VCaP (cell line): ENCODE measurements around the gene GRIK4.

Source experiments
- H3K27ac ChIP-seq: fragments of 450-650 bp; 2 replicates; pipeline ENCODE4 v1.5.1; 2017
- TF ChIP-seq, protein P1 (sequence below): fragments of 450-650 bp; conservative IDR thresholded peaks from 2 replicates; pipeline ENCODE4 v1.5.1; 2017; ENCODE audit warnings: mild to moderate bottlenecking, moderate library complexity

GRIK4 gene

GRCh38 chr11:120595557-120595956 lies 84.0 kb downstream of the GRIK4 start:
- TF ChIP-seq, protein P1, sequence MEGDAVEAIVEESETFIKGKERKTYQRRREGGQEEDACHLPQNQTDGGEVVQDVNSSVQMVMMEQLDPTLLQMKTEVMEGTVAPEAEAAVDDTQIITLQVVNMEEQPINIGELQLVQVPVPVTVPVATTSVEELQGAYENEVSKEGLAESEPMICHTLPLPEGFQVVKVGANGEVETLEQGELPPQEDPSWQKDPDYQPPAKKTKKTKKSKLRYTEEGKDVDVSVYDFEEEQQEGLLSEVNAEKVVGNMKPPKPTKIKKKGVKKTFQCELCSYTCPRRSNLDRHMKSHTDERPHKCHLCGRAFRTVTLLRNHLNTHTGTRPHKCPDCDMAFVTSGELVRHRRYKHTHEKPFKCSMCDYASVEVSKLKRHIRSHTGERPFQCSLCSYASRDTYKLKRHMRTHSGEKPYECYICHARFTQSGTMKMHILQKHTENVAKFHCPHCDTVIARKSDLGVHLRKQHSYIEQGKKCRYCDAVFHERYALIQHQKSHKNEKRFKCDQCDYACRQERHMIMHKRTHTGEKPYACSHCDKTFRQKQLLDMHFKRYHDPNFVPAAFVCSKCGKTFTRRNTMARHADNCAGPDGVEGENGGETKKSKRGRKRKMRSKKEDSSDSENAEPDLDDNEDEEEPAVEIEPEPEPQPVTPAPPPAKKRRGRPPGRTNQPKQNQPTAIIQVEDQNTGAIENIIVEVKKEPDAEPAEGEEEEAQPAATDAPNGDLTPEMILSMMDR = no peak
- H3K27ac ChIP-seq = no peak overlapping the region

GRCh38 chr11:120597250-120598215 lies 86.0 kb downstream of the GRIK4 start:
- no peak overlapping the region for H3K27ac ChIP-seq
- TF ChIP-seq, protein P1 = no peak

GRCh38 chr11:120598517-120599257 lies 87.1 kb downstream of the GRIK4 start:
- no peak overlapping the region for H3K27ac ChIP-seq
- TF ChIP-seq, protein P1 = no peak

DNA sequence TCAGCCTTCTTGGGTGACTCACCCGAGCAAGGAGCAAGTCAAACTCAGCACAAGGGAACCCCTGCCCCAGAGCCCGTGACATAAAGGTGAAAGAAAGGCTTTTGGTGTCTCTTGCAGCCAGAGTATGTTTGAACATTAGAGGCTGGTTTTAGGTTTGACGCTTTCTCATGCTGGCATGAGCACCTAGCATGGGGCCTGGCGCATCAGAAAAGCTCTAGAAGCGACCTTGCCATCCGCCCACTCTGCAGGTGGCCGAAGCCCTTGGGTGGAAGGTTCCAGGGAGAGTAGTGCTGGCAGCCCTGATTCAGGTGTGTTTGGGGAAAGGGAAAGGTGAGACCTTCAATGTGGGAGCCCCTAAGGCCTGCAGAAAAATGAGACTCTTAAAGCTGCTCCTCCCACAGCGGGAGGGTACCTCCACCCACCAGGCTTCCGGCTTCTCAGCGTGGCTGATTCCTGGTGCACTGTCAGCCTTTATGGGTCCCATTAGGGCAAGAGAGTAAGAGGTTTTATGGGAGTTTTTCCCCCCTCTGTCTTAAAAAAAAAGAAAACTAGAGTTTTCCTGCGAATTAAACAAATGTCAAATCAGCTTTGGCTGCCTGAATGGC lies 88.4 kb downstream of the GRIK4 start:
- H3K27ac ChIP-seq = no peak overlapping the region
- TF ChIP-seq, protein P1 = no peak

GRCh38 chr11:120601536-120601935 lies 90.0 kb downstream of the GRIK4 start:
- TF ChIP-seq, protein P1 = no peak
- H3K27ac ChIP-seq = no peak overlapping the region

- H3K27ac ChIP-seq = no peak overlapping the region
Measured at GRCh38 chr11:120603071-120603470, 91.5 kb downstream of the GRIK4 start.

More at GRCh38 chr11:120603071-120603470, 91.5 kb downstream of the GRIK4 start:
- TF ChIP-seq, protein P1 = no peak
